Right lobe of liver (tissue), 6 donors: Measurements from ENCODE around the gene SMIM20. TPM values are rescaled to one million over a fixed set of nuclear protein-coding genes. Genes with fewer than 3 reads are reported as not detected.

Source experiments
- ATAC-seq, 4 donors: fragments of 200-7000 bp; cut with Tn5 transposase; one replicate each; pipeline ENCODE4 v1.9.1; 2020; ENCODE audit warnings: mild to moderate bottlenecking in 4 of 4, moderate library complexity in 4 of 4
- DNase-seq, 3 donors: peaks; one replicate each; pipeline ENCODE4 v3.0.0-alpha.2; 2020
- H3K27ac ChIP-seq, 3 donors: fragments of 200-600 bp; one replicate each; pipeline ENCODE4 v1.8.0; 2022
- H3K27me3 ChIP-seq, 2 donors: fragments of 200-600 bp; one replicate each; pipeline ENCODE4 v1.8.0; 2022
- H3K36me3 ChIP-seq, 4 donors: fragments of 200-600 bp; sonication (generic) in 1 of 4; one replicate each; pipeline versions ENCODE4 v1.5.1 to v1.8.0; 2017 to 2022; ENCODE audit warnings: control low read depth in 1 of 4
- H3K4me1 ChIP-seq, 4 donors: fragments of 200-600 bp; sonication (generic) in 1 of 4; one replicate each; pipeline versions ENCODE4 v1.5.1 to v1.8.0; 2017 to 2022; ENCODE audit warnings: control low read depth in 1 of 4
- H3K4me3 ChIP-seq, 3 donors: fragments of 200-600 bp; one replicate each; pipeline ENCODE4 v1.8.0; 2022
- H3K9me3 ChIP-seq, 4 donors: fragments of 200-600 bp; sonication (generic) in 1 of 4; one replicate each; pipeline versions ENCODE4 v1.5.1 to v1.8.0; 2017 to 2022; ENCODE audit warnings: control low read depth in 1 of 4
- CTCF ChIP-seq, 4 donors: fragments of 200-600 bp in 3 of 4; fragments of 450-650 bp in 1 of 4; IDR thresholded peaks; one replicate each; pipeline versions ENCODE4 v1.5.1 to v1.8.0; 2016 to 2022; ENCODE audit warnings: antibody characterized with exemption in 4 of 4, mild to moderate bottlenecking in 2 of 4
- POLR2A ChIP-seq: fragments of 450-650 bp; IDR thresholded peaks from one replicate; pipeline ENCODE4 v1.6.1; 2017; ENCODE audit warnings: antibody characterized with exemption, mild to moderate bottlenecking
- WGBS: methylation state at CpG from one replicate; pipeline ENCODE4 v1.1.6; 2018; ENCODE audit warnings: low coverage, low lambda C conversion rate; ENCODE audit not compliant: insufficient coverage; ENCODE audit errors: missing lambda C conversion rate; 5-methylcytosine and 5-hydroxymethylcytosine counted together
- intact Hi-C, 2 donors: fragments of 100-400 bp; cut with DNase I; formaldehyde crosslinking; loops; one replicate each; pipeline versions ENCODE4 v1.11.2 to v1.14.1; 2022
- total RNA-seq, 6 experiments: library from RNA; depleted of rRNA in 2 of 6; stranded (reverse); fragments of >200 nt in 2 of 6; fragmentation: NEBNext Ultra II Directional in 3 of 6; extraction: Animal tissue kit (Norgen Biotek cat#: 25700) in 3 of 6; gene quantifications; one replicate each; pipeline versions ENCODE4 v1.1.0 to v1.2.4, GENCODE V29; 2016 to 2023
- donor health status: DM: no; HTN: yes; CAD: no.
- donor health status: DM: no; HTN: no; CAD: no.
- donor health status: DM: no; HTN: no; CAD: no.
- donor health status: DM: no; HTN: yes; CAD: no.
- donor health status: DM: no; HTN: yes; CAD: no.

SMIM20 gene
- total RNA-seq, 6 experiments from 2014 or later: 16.0 to 32.5 (median 21.9) TPM

GRCh38 chr4:25872851-25873631 lies 41.0 kb upstream of the SMIM20 start:
- DNase-seq (no peak), ATAC-seq (no peak)
- Histone ChIP-seq H3K4me3 (no peak overlapping the region), H3K4me1 (no peaks in the 10 kb centered on the region), H3K27ac (no peak overlapping the region), H3K36me3 (no peaks in the 10 kb centered on the region), H3K27me3 (no peaks in the 10 kb centered on the region), H3K9me3 (no peaks in the 10 kb centered on the region)
- no peak for TF ChIP-seq CTCF (IDR thresholded peaks at IDR 0.05)
- TF ChIP-seq POLR2A: no peak
- intact Hi-C loops: no loop called here
- 52% methylated on average over 12 of the region's 13 CpGs for WGBS

GRCh38 chr4:25873632-25874129 lies 40.3 kb upstream of the SMIM20 start:
- Histone ChIP-seq H3K27ac (no peak overlapping the region), H3K9me3 (no peaks in the 10 kb centered on the region), H3K4me3 (no peak overlapping the region), H3K36me3 (no peaks in the 10 kb centered on the region), H3K27me3 (no peaks in the 10 kb centered on the region), H3K4me1 (no peaks in the 10 kb centered on the region)
- intact Hi-C loops: no loop called here
- TF ChIP-seq POLR2A (no peak), CTCF (IDR thresholded peaks at IDR 0.05) (no peak)
- DNase-seq (no peak), ATAC-seq (no peak)
- 61% methylated on average over 7 of the region's 7 CpGs for WGBS

GRCh38 chr4:25874655-25875054 lies 39.4 kb upstream of the SMIM20 start:
- H3K4me1 ChIP-seq: no peaks in the 10 kb centered on the region
- no peak overlapping the region for H3K27ac ChIP-seq
- no peaks in the 10 kb centered on the region for H3K27me3 ChIP-seq
- H3K4me3 ChIP-seq: no peak overlapping the region
- WGBS: 79% methylated on average over 3 of the region's 3 CpGs
- no peaks in the 10 kb centered on the region for H3K9me3 ChIP-seq
- intact Hi-C loops: no loop called here
- DNase-seq: no peak
- TF ChIP-seq CTCF (IDR thresholded peaks at IDR 0.05): no peak
- no peak for TF ChIP-seq POLR2A
- no peaks in the 10 kb centered on the region for H3K36me3 ChIP-seq
- ATAC-seq: no peak

- WGBS: 68% methylated on average over 7 of the region's 7 CpGs
- no peak for TF ChIP-seq POLR2A
- no peak for TF ChIP-seq CTCF (IDR thresholded peaks at IDR 0.05)
- Histone ChIP-seq H3K4me1 (no peaks in the 10 kb centered on the region), H3K9me3 (no peaks in the 10 kb centered on the region), H3K36me3 (no peaks in the 10 kb centered on the region), H3K27ac (no peak overlapping the region), H3K4me3 (no peak overlapping the region), H3K27me3 (no peaks in the 10 kb centered on the region)
- ATAC-seq (no peak), DNase-seq (no peak)
- intact Hi-C loops: no loop called here
Observed at GRCh38 chr4:25875281-25875745, 38.7 kb upstream of the SMIM20 start.
